Measurements from ENCODE around the gene SUSD3. TPM values are rescaled to one million over a fixed set of nuclear protein-coding genes. Genes with fewer than 3 reads are reported as not detected.

Gene SUSD3
- total and polyA plus RNA-seq, 2 of the 8 experiments (the other 6 are each of a cell fraction or from before 2014, with no cell fraction given): 5.5 to 35.4 TPM

GRCh38 chr9:93134015-93134739, 75.7 kb downstream of the SUSD3 start, which contains the start of gene NINJ1:
TSS of gene NINJ1 (minus strand) at chr9:93134251. CDS start at chr9:93134217, 34 bp downstream.
- H3K56ac ChIP-seq (replicated peaks; ENCODE audit: insufficient read length, low read depth, low read length): peak within 1 kb of the TSS; percentile 60
- peak; percentile 74 for TF ChIP-seq PHF8 (conservative IDR thresholded peaks at IDR 0.05; ENCODE audit: low read depth, low read length)
- no peak for TF ChIP-seq BACH1 (IDR thresholded peaks at IDR 0.05; ENCODE audit: low read length)
- TF ChIP-seq YY1 (IDR thresholded peaks at IDR 0.05; ENCODE audit: low read depth, low read length): no peak

More at GRCh38 chr9:93134015-93134739, 75.7 kb downstream of the SUSD3 start, which contains the start of gene NINJ1:
- ChIA-PET CTCF (ENCODE audit: partially characterized antibody) (interaction anchor here (1.1 to 3.4 kb wide), 4 partner anchors 17 to 251 kb away, joined by 3 to 11 read pairs (median 6); no protein-coding TSS in a partner anchor), POLR2A (ENCODE audit: partially characterized antibody) (interaction anchor here (0.7 to 1.8 kb wide), 7 partner anchors 9 to 38 kb away, joined by 3 to 9 read pairs (median 6); partner anchors contain the start of gene CARD19)
- H4K20me1 ChIP-seq (replicated peaks in 1 of 2; ENCODE audit: control insufficient read depth in 1 of 2, insufficient read depth in 2 of 2, low read length in 2 of 2): peaks cover 0 to 4% of the 10 kb centered on the region in 2 experiments
- peaks cover 0 to 9% of the 10 kb centered on the region in 2 experiments; a peak in 1 of 4 replicates for H3K79me2 ChIP-seq (ENCODE audit: control insufficient read depth in 1 of 2, insufficient read depth in 2 of 2, low read length in 2 of 2)
- peak within 1 kb of the TSS; percentile 92 for H4K91ac ChIP-seq (replicated peaks; ENCODE audit: insufficient read length, low read length)
- peak in 1 of 2 experiments; percentile 85 for DNase-seq (ENCODE audit: low read depth in 1 of 2, low spot score in 2 of 2)
- peak within 1 kb of the TSS; percentile 58; the same call in 1 of the 2 replicates for H3K27ac ChIP-seq (ENCODE audit: low read depth, low read length)
- H3K23ac ChIP-seq (ENCODE audit: insufficient read length): no peak within 1 kb of the TSS
- FAIRE-seq: no peak
- peak within 1 kb of the TSS; percentile 88 to 92 for H3K4me2 ChIP-seq (ENCODE audit: insufficient read depth in 1 of 2, low read depth in 2 of 2, low read length in 2 of 2)
- H2BK15ac ChIP-seq (ENCODE audit: low read length): peak within 1 kb of the TSS; percentile 90
- peak within 1 kb of the TSS; percentile 97 for H3K4ac ChIP-seq (replicated peaks; ENCODE audit: insufficient read length, low read depth, low read length)
- H4K5ac ChIP-seq (ENCODE audit: insufficient read length, low read depth, low read length): peak within 1 kb of the TSS; percentile 79
- peak within 1 kb of the TSS; percentile 18; the same call in 1 of the 2 replicates for H2BK5ac ChIP-seq (ENCODE audit: low read depth, low read length)
- H2AK5ac ChIP-seq (ENCODE audit: low read depth, low read length): 0 out of 2 replicates have a peak within 1 kb of the TSS, but pooled peaks have one; percentile 13
- peaks cover 0 to 32% (median 18%) of the 10 kb centered on the region in 4 experiments; a peak in 6 of 7 replicates for H3K4me1 ChIP-seq (replicated peaks in 1 of 4; ENCODE audit: control insufficient read depth in 3 of 4, insufficient read depth in 4 of 4, low read length in 3 of 4)
- peak within 1 kb of the TSS; percentile 97; the same call in 1 of the 2 replicates for H4K8ac ChIP-seq (ENCODE audit: extremely low read depth, insufficient read depth, low read length)
- H3K18ac ChIP-seq (ENCODE audit: extremely low read depth, low read length): peak within 1 kb of the TSS; percentile 75
- peak within 1 kb of the TSS; percentile 23 for H2BK20ac ChIP-seq (ENCODE audit: low read length)
- peak within 1 kb of the TSS; percentile 71 to 86 (median 72) for H3K4me3 ChIP-seq (ENCODE audit: extremely low read depth in 1 of 4, insufficient read depth in 2 of 4, low read depth in 3 of 4, low read length in 4 of 4)
- H2BK120ac ChIP-seq (replicated peaks; ENCODE audit: low read depth, low read length): no peak within 1 kb of the TSS
- H2AFZ ChIP-seq (ENCODE audit: low read length): peak within 1 kb of the TSS; percentile 86
- no peak within 1 kb of the TSS for H3K14ac ChIP-seq (ENCODE audit: insufficient read length)
- H3K27me3 ChIP-seq (replicated peaks in 1 of 4; ENCODE audit: control insufficient read depth in 3 of 4, extremely low read depth in 1 of 4, insufficient read depth in 3 of 4, low read length in 3 of 4): peaks cover 0 to 13% (median 10%) of the 10 kb centered on the region in 4 experiments; a peak in 5 of 7 replicates
- H2BK12ac ChIP-seq (ENCODE audit: low read depth, low read length): peak within 1 kb of the TSS; percentile 85; the same call in 1 of the 2 replicates
- no peaks in the 10 kb centered on the region for H3K36me3 ChIP-seq (ENCODE audit: control insufficient read depth in 2 of 4, insufficient read depth in 4 of 4, low read length in 3 of 4)
- H3K23me2 ChIP-seq (ENCODE audit: low read depth, low read length): peaks cover 16% of the 10 kb centered on the region; the same call in 1 of the 2 replicates
- WGBS, 2 experiments (ENCODE audit: extremely low coverage in 1 of 2, insufficient coverage in 1 of 2, insufficient read length in 1 of 2, insufficient replicate concordance in 2 of 2, low coverage in 1 of 2, low lambda C conversion rate in 2 of 2, missing lambda C conversion rate in 1 of 2): 2% methylated on average over 33 of the region's 78 CpGs; no CpG with 5 or more reads in 1 of the 2 experiments
- no peaks in the 10 kb centered on the region for H3K9me3 ChIP-seq (ENCODE audit: insufficient read depth in 2 of 2, low read depth in 1 of 2, low read length in 1 of 2)
- peak within 1 kb of the TSS; percentile 41 to 76 (median 55) for H3K9ac ChIP-seq (replicated peaks in 1 of 4; ENCODE audit: extremely low read depth in 1 of 4, low read depth in 3 of 4, low read length in 3 of 4)
- peaks cover 9% of the 10 kb centered on the region; the same call in 1 of the 2 replicates for H3K79me1 ChIP-seq (ENCODE audit: low read depth, low read length)

All from H1 (cell line).